ENCODE data around the gene MGMT. TPM values are rescaled to one million over a fixed set of nuclear protein-coding genes. Genes with fewer than 3 reads are reported as not detected.

MGMT gene
- total and polyA plus RNA-seq, 7 donors = 4.2 to 13.3 (median 7.5) TPM

DNA sequence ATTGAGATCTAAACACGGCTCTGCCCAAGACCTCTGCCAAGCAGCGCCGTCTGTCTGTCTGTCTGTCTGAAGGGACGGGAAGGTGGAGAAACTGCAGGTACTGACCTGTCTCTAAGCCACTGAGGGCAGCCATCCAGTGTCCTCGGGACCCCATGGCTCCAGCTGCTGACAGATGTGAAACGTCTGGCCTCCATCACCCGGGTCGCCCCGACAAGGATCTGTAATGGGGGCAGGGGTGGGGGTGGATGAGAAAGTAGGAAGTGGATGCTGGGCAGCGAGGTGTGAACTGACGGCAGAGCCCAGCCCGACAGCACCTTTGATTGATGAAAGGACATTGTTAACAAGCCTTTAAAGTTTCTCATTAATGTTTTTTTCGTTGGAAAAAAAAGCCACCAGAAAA is 304.0 kb downstream of the MGMT start:
- Histone ChIP-seq H3K4me1 (no peaks in the 10 kb centered on the region), H3K27ac (no peak overlapping the region), H3K9me3 (no peaks in the 10 kb centered on the region), H3K36me3 (ENCODE audit: insufficient read depth in 1 of 2, low read depth in 1 of 2) (peaks cover 0 to 5% of the 10 kb centered on the region in 2 donors), H3K4me3 (no peak overlapping the region), H3K27me3 (ENCODE audit: insufficient read depth in 3 of 3, low read length in 2 of 3) (no peaks in the 10 kb centered on the region)
- no peak for DNase-seq
- TF ChIP-seq, protein P1, sequence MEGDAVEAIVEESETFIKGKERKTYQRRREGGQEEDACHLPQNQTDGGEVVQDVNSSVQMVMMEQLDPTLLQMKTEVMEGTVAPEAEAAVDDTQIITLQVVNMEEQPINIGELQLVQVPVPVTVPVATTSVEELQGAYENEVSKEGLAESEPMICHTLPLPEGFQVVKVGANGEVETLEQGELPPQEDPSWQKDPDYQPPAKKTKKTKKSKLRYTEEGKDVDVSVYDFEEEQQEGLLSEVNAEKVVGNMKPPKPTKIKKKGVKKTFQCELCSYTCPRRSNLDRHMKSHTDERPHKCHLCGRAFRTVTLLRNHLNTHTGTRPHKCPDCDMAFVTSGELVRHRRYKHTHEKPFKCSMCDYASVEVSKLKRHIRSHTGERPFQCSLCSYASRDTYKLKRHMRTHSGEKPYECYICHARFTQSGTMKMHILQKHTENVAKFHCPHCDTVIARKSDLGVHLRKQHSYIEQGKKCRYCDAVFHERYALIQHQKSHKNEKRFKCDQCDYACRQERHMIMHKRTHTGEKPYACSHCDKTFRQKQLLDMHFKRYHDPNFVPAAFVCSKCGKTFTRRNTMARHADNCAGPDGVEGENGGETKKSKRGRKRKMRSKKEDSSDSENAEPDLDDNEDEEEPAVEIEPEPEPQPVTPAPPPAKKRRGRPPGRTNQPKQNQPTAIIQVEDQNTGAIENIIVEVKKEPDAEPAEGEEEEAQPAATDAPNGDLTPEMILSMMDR (IDR thresholded peaks at IDR 0.05) = no peak
- no peak for ATAC-seq
- intact Hi-C loops (cut with DNase I) = no loop called here
- 70 to 76% (median 73%) methylated on average over 13 of the region's 13 CpGs for WGBS, 3 donors

DNA sequence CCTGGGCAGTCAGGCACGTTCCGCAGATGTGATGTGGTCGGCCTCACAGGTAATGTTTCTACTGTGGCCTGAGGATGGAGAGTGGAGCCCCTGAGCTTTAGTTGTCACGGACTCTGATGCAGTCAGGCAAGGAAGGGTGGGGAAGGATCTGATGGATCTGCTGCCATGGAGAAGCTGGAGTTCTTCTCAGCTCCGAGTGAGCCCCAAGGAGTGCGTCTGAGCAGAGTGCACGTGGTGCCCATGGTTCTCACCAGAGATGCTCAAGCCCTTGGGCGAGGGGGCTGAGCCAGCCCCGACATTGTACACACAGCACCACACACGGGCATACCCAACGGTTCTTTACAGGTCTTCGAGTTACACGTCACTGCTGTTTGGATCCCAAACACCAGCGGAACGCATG is 304.5 kb downstream of the MGMT start:
- Histone ChIP-seq H3K4me1 (no peaks in the 10 kb centered on the region), H3K27ac (no peak overlapping the region), H3K27me3 (ENCODE audit: insufficient read depth in 3 of 3, low read length in 2 of 3) (no peaks in the 10 kb centered on the region), H3K36me3 (ENCODE audit: insufficient read depth in 1 of 2, low read depth in 1 of 2) (peaks cover 0 to 5% of the 10 kb centered on the region in 2 donors), H3K4me3 (no peak overlapping the region), H3K9me3 (no peaks in the 10 kb centered on the region)
- WGBS, 3 donors = 95 to 98% (median 96%) methylated on average over 15 of the region's 15 CpGs
- intact Hi-C loops (cut with DNase I) = no loop called here
- DNase-seq (no peak), ATAC-seq (no peak)
- TF ChIP-seq, protein P1 (IDR thresholded peaks at IDR 0.05) = no peak

DNA sequence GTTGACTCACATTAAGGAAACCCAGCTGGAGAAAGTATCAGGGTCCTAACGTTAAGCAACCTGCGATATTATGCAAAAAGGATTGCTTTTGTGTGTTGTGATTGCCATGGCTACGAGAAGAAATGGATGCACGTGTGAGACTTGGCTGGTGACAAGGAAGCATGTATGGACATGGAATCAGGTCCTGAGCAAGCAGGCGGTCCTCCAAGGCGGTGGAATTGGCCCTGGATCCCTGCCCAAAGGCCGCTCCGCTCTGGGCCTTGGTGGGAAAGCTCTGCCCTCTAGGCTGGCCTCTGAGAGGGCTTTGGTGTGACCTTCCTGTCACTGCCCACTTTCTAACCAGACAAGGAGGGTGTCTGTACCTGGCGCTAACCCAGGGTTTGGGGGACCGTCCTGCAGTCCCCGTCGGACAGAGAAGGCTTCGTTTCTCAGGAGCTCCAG is 305.0 kb downstream of the MGMT start:
- intact Hi-C loops (cut with DNase I) = no loop called here
- TF ChIP-seq, protein P1 (IDR thresholded peaks at IDR 0.05) = no peak

DNA sequence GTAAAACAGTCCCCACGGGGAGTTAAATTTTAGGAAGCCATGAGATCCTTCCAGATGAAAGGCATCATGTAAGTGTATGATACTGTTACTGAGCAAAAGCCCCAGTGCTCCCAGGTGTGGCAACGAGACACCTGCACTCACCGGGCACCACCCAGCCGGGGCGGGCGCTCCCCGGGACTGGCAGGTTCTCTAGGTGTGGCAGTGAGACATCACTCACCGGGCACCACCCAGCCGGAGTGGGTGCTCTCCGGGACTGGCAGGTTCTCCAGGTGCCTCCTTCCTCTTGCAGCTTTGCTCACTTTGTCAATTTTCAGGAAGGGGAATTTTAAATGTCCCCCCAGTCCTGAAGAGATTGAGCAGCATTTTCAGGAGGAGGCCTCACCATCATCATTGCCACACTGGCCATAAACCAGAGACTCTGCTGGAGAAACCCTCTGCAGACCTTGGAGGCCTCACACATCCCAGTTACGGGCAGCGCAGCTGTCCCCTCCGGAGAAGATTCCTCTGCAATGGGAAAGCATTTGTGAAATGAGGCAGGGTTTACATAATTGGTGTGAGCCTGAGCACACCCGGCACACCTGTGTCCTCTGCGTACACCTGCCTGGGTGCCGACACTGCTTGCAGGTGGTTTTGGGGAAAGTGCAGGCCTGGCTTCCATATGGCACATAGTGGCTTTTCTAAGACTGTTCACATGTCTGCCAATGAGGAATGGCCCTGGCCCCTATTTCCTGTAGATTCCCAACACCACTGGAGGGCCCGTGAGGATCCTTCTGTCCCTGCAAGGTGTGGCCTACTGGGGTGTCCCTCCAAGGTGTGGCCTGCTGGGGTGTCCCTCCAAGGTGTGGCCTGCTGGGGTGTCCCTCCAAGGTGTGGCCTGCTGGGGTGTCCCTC is 305.7 kb downstream of the MGMT start:
- no peaks in the 10 kb centered on the region for H3K27me3 ChIP-seq (ENCODE audit: insufficient read depth in 3 of 3, low read length in 2 of 3)
- 88 to 96% (median 90%) methylated on average over 17 of the region's 17 CpGs for WGBS, 3 donors
- no peak overlapping the region for H3K4me3 ChIP-seq
- TF ChIP-seq, protein P1 (IDR thresholded peaks at IDR 0.05) = no peak
- H3K36me3 ChIP-seq (ENCODE audit: insufficient read depth in 1 of 2, low read depth in 1 of 2) = peaks cover 0 to 5% of the 10 kb centered on the region in 2 donors
- ATAC-seq (no peak), DNase-seq (no peak)
- intact Hi-C loops (cut with DNase I) = no loop called here
- H3K4me1 ChIP-seq = no peaks in the 10 kb centered on the region
- no peaks in the 10 kb centered on the region for H3K9me3 ChIP-seq
- H3K27ac ChIP-seq = no peak overlapping the region

More for the DNA sequence above, 305.0 kb downstream of the MGMT start:
- H3K27me3 ChIP-seq (ENCODE audit: insufficient read depth in 3 of 3, low read length in 2 of 3) = no peaks in the 10 kb centered on the region
- H3K27ac ChIP-seq = no peak overlapping the region
- ATAC-seq = no peak
- peaks cover 0 to 5% of the 10 kb centered on the region in 2 donors for H3K36me3 ChIP-seq (ENCODE audit: insufficient read depth in 1 of 2, low read depth in 1 of 2)
- WGBS, 3 donors = 88 to 93% (median 90%) methylated on average over 13 of the region's 13 CpGs
- no peaks in the 10 kb centered on the region for H3K4me1 ChIP-seq
- no peaks in the 10 kb centered on the region for H3K9me3 ChIP-seq
- no peak overlapping the region for H3K4me3 ChIP-seq
- no peak for DNase-seq
